ENCODE measurements around the gene KRT75. TPM values are rescaled to one million over a fixed set of nuclear protein-coding genes. Genes with fewer than 3 reads are reported as not detected.

KRT75 gene
- total RNA-seq, 1 experiment from 2014 or later: not detected

- no peak overlapping the region for H4K8ac ChIP-seq (replicated peaks; ENCODE audit: insufficient read length, low read depth, low read length)
- H3K79me2 ChIP-seq (ENCODE audit: insufficient read depth, low read length): peaks cover 2% of the 10 kb centered on the region; the same call in 1 of the 2 replicates
- H3K27ac ChIP-seq (ENCODE audit: insufficient read length, low read depth, low read length): no peak overlapping the region
- H4K20me1 ChIP-seq (ENCODE audit: control insufficient read depth, insufficient read depth, insufficient read length): no peaks in the 10 kb centered on the region
- TF ChIP-seq CTCF (conservative IDR thresholded peaks at IDR 0.05): no peak
- H3T11ph ChIP-seq (ENCODE audit: low read length): no peak overlapping the region
- DNase-seq: no peak
- H3K23ac ChIP-seq (ENCODE audit: insufficient read length, low read depth, low read length): no peak overlapping the region
- H2AK5ac ChIP-seq (ENCODE audit: insufficient read length, low read length): no peak overlapping the region
- H3K56ac ChIP-seq (ENCODE audit: insufficient read length, low read depth, low read length): no peak overlapping the region
- no peak overlapping the region for H2BK12ac ChIP-seq (ENCODE audit: insufficient read length, low read depth, low read length)
- H2AFZ ChIP-seq (ENCODE audit: low read length): no peak overlapping the region
- Mint-ChIP-seq H3K9me3 (no peaks in the 10 kb centered on the region), H3K4me3 (no peak overlapping the region), H3K36me3 (ENCODE audit: insufficient read depth in 1 of 3, low read depth in 3 of 3) (no peaks in the 10 kb centered on the region; a peak in 1 of 7 replicates), H3K4me1 (peaks cover 8 to 9% of the 10 kb centered on the region in 2 experiments), H3K27ac (no peak overlapping the region), H3K27me3 (ENCODE audit: low read depth) (peaks cover 14% of the 10 kb centered on the region)
- no peak overlapping the region for H3K9ac ChIP-seq (ENCODE audit: extremely low read depth, insufficient read length, low read length)
- H3K9me3 ChIP-seq (ENCODE audit: control insufficient read depth, low read depth, low read length): no peaks in the 10 kb centered on the region
- no peak overlapping the region for H3K4ac ChIP-seq (ENCODE audit: low read depth, low read length)
- H4K91ac ChIP-seq (ENCODE audit: insufficient read length, low read depth, low read length): no peak overlapping the region
- H3K14ac ChIP-seq (ENCODE audit: insufficient read depth, low read length): no peak overlapping the region
- no peaks in the 10 kb centered on the region for H3K27me3 ChIP-seq (ENCODE audit: insufficient read depth, low read length)
- peaks cover 3% of the 10 kb centered on the region for H3K23me2 ChIP-seq (ENCODE audit: insufficient read length, low read depth, low read length, poor library complexity, severe bottlenecking)
- H3K4me1 ChIP-seq (ENCODE audit: insufficient read depth, low read length): no peaks in the 10 kb centered on the region
- H2BK5ac ChIP-seq (ENCODE audit: insufficient read length, low read length): no peak overlapping the region
- no peak overlapping the region for H3K4me2 ChIP-seq (ENCODE audit: insufficient read depth, insufficient read length, low read length)
- H3K79me1 ChIP-seq (ENCODE audit: insufficient read depth, low read depth, low read length, poor library complexity, severe bottlenecking): no peaks in the 10 kb centered on the region
- no CpG with 5 or more reads among the region's 1 CpG for WGBS (ENCODE audit: extremely low coverage, insufficient read length, low lambda C conversion rate)
- H2BK120ac ChIP-seq (ENCODE audit: low read depth, low read length, poor library complexity, severe bottlenecking): no peak overlapping the region
- H2BK20ac ChIP-seq (ENCODE audit: low read depth, low read length, poor library complexity, severe bottlenecking): no peak overlapping the region
- H3K18ac ChIP-seq (ENCODE audit: insufficient read length, low read depth, low read length): no peak overlapping the region
- H4K5ac ChIP-seq (ENCODE audit: insufficient read length, low read depth, low read length): no peak overlapping the region
- no peak overlapping the region for H2BK15ac ChIP-seq (ENCODE audit: low read depth, low read length)
Observed at GRCh38 chr12:52416795-52417194, 17.4 kb downstream of the KRT75 start.
